GM19023 (cell line): ENCODE results near the gene MTSS2.

Experiments
- ATAC-seq: cut with Tn5 transposase; IDR thresholded peaks from one replicate; pipeline ENCODE4 v1.9.1; 2021; ENCODE audit warnings: mild to moderate bottlenecking, moderate library complexity; ENCODE audit not compliant: unreplicated experiment

MTSS2 gene

GRCh38 chr16:70685938-70686375 is at the start of gene MTSS2:
MTSS2 (minus strand) TSS chr16:70686053; CDS start chr16:70685791, 262 bp downstream.
- ATAC-seq, result no peak

GRCh38 chr16:70735141-70735979 is 49.5 kb upstream of the MTSS2 start:
- ATAC-seq, result no peak

GRCh38 chr16:70734522-70735095 is 48.8 kb upstream of the MTSS2 start:
- no peak for ATAC-seq

- no peak for ATAC-seq
Measured at GRCh38 chr16:70730944-70731343, 45.1 kb upstream of the MTSS2 start.

GRCh38 chr16:70730031-70730430 is 44.2 kb upstream of the MTSS2 start:
- ATAC-seq, result no peak

- ATAC-seq, result no peak
Measured at GRCh38 chr16:70729292-70729691, 43.4 kb upstream of the MTSS2 start.

GRCh38 chr16:70728150-70728549 is 42.3 kb upstream of the MTSS2 start:
- ATAC-seq, result no peak

GRCh38 chr16:70726892-70727361 is 41.1 kb upstream of the MTSS2 start:
- ATAC-seq, result no peak

- ATAC-seq, result no peak
Measured at GRCh38 chr16:70725912-70726828, 40.3 kb upstream of the MTSS2 start.

GRCh38 chr16:70725024-70725911 is 39.4 kb upstream of the MTSS2 start:
- no peak for ATAC-seq

- ATAC-seq, result no peak
Measured at GRCh38 chr16:70724146-70725023, 38.5 kb upstream of the MTSS2 start.

- ATAC-seq, result no peak
Measured at GRCh38 chr16:70723740-70724145, 37.9 kb upstream of the MTSS2 start.

GRCh38 chr16:70721202-70721963 is 35.5 kb upstream of the MTSS2 start:
- no peak for ATAC-seq

- ATAC-seq, result no peak
Measured at GRCh38 chr16:70720425-70721201, 34.8 kb upstream of the MTSS2 start.

GRCh38 chr16:70717065-70717464 is 31.2 kb upstream of the MTSS2 start:
- no peak for ATAC-seq

- no peak for ATAC-seq
Measured at GRCh38 chr16:70715860-70716357, 30.1 kb upstream of the MTSS2 start.

GRCh38 chr16:70715055-70715858 is 29.4 kb upstream of the MTSS2 start:
- no peak for ATAC-seq
